Tibial artery (tissue), 4 donors: ENCODE results near the gene GSTM1.

Experiments
- DNase-seq, 2 donors: peaks; one replicate each; pipeline ENCODE4 v3.0.0-alpha.2; 2019
- H3K27ac ChIP-seq, 2 donors: fragments of 200-600 bp; sonication (generic) in 1 of 2; 1 replicate in 1 of 2; 2 replicates in 1 of 2; pipeline ENCODE4 v1.5.1; 2018 to 2019; ENCODE audit warnings: mild to moderate bottlenecking in 1 of 2
- H3K27me3 ChIP-seq, 2 donors: fragments of 200-600 bp; sonication (generic) in 1 of 2; one replicate each; pipeline versions ENCODE4 v1.5.1 to v1.6.0; 2016 to 2019
- H3K36me3 ChIP-seq, 3 donors: fragments of 200-600 bp; sonication (generic) in 2 of 3; one replicate each; pipeline ENCODE4 v1.5.1; 2016 to 2019; ENCODE audit warnings: mild to moderate bottlenecking in 2 of 3
- H3K4me1 ChIP-seq, 4 donors: fragments of 200-600 bp; sonication (generic) in 2 of 4; 1 replicate in 3 of 4; 2 replicates in 1 of 4; pipeline ENCODE4 v1.5.1; 2016 to 2019
- H3K4me3 ChIP-seq, 2 donors: fragments of 200-600 bp; sonication (generic) in 1 of 2; 1 replicate in 1 of 2; 2 replicates in 1 of 2; pipeline ENCODE4 v1.5.1; 2018 to 2019; ENCODE audit warnings: mild to moderate bottlenecking in 2 of 2
- H3K9me3 ChIP-seq, 3 donors: fragments of 200-600 bp; sonication (generic) in 1 of 3; one replicate each; pipeline ENCODE4 v1.5.1; 2016 to 2019
- intact Hi-C: fragments of 100-400 bp; cut with DNase I; formaldehyde crosslinking; loops from one replicate; pipeline ENCODE4 v1.15.0; 2023; ENCODE audit warnings: low total_unique reads
- TF ChIP-seq, protein P1 (sequence below), 2 experiments: fragments of 200-600 bp in 1 of 2; fragments of 450-650 bp in 1 of 2; IDR thresholded peaks; one replicate each; pipeline ENCODE4 v1.5.1; 2017 to 2019; ENCODE audit warnings: antibody characterized with exemption in 2 of 2, mild to moderate bottlenecking in 1 of 2, moderate library complexity in 1 of 2

GSTM1 gene

DNA sequence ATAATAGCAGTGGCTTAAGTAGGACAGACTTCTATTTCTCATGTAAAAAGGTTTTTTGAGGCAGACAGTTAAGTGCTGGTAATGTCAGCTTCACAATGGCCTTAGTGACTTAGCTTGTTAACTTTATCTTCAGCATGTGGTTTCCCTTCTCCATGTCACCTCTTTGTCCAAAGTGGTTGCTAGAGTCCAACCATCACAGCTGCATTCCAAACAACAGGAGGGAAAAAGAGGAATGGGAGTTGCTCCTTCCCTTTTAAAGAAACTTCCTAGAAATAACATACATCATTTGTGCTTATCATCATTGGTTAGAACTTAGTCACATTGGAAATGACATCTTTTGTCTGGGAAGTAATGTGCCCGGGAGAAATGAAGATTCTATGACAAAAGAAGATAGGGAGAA, 34.4 kb downstream of the GSTM1 start:
- no peaks in the 10 kb centered on the region for H3K4me1 ChIP-seq
- no peaks in the 10 kb centered on the region for H3K27me3 ChIP-seq
- H3K9me3 ChIP-seq, result no peaks in the 10 kb centered on the region
- H3K4me3 ChIP-seq, result no peak overlapping the region
- no peak overlapping the region for H3K27ac ChIP-seq
- TF ChIP-seq, protein P1, sequence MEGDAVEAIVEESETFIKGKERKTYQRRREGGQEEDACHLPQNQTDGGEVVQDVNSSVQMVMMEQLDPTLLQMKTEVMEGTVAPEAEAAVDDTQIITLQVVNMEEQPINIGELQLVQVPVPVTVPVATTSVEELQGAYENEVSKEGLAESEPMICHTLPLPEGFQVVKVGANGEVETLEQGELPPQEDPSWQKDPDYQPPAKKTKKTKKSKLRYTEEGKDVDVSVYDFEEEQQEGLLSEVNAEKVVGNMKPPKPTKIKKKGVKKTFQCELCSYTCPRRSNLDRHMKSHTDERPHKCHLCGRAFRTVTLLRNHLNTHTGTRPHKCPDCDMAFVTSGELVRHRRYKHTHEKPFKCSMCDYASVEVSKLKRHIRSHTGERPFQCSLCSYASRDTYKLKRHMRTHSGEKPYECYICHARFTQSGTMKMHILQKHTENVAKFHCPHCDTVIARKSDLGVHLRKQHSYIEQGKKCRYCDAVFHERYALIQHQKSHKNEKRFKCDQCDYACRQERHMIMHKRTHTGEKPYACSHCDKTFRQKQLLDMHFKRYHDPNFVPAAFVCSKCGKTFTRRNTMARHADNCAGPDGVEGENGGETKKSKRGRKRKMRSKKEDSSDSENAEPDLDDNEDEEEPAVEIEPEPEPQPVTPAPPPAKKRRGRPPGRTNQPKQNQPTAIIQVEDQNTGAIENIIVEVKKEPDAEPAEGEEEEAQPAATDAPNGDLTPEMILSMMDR (IDR thresholded peaks at IDR 0.05), result no peak
- DNase-seq, result no peak
- intact Hi-C loops, result no loop called here
- no peaks in the 10 kb centered on the region for H3K36me3 ChIP-seq

DNA sequence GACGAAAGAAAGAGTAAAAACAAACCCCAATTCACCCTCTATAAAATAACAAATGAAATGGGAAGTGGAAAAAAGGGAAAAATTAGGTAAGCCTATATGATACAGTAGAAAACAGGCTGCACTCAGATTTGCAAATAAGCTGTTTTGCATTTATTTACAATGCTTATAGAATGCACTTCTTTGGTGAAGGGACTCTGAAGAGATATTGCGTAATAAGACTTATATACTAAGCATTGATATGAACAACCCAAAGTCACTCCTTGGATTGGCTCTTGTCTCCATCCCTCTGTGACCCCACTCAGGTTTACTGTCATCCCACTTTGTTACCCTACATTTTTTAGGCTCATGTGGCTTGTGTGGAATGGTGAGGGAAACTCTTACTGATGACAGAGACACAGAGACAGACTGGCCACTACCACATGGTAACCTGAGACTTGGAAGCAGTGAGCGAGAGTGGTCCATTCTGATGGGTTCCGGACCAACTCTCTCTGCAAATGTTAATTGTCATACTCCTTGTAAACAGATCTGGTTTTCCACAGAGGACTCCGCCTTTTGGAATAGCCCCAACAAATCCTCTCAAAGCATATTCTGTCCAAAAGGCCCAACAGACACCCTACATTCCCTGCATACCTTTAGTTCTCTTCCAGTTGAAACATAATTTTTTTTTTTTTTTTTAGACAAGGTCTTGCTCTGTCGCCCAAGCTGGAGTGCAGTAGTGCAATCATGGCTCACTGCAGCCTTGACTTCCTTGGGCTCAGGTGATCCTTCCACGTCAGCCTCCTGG, 35.5 kb downstream of the GSTM1 start:
- TF ChIP-seq, protein P1 (IDR thresholded peaks at IDR 0.05), result no peak
- no peak overlapping the region for H3K4me3 ChIP-seq
- H3K27me3 ChIP-seq, result no peaks in the 10 kb centered on the region

DNA sequence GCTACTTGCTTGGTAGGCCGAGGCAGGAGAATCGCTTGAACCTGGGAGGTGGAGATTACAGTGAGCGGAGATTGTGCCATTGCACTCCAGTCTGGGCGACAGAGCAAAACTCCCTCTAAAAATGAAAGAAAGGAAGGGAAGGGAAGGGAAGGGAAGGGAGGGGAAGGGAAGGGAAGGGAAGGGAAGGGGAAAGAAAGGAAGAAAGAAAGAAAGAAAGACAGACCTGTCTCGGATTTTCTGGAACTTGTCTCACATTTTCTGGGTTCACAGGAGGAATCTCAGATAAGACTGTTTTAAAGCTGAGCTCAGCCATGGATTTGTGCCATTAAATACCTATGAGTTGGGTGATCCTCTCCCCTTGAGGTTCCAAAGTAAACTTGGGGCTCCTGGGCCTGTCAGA, 37.3 kb downstream of the GSTM1 start:
- no peaks in the 10 kb centered on the region for H3K36me3 ChIP-seq
- intact Hi-C loops, result no loop called here
- H3K4me3 ChIP-seq, result no peak overlapping the region
- H3K4me1 ChIP-seq, result no peaks in the 10 kb centered on the region
- H3K27me3 ChIP-seq, result no peaks in the 10 kb centered on the region
- H3K9me3 ChIP-seq, result no peaks in the 10 kb centered on the region
- H3K27ac ChIP-seq, result no peak overlapping the region
- TF ChIP-seq, protein P1 (IDR thresholded peaks at IDR 0.05), result no peak
- no peak for DNase-seq

More for the DNA sequence above, 35.5 kb downstream of the GSTM1 start:
- no peak overlapping the region for H3K27ac ChIP-seq
- DNase-seq, result no peak
- no peaks in the 10 kb centered on the region for H3K9me3 ChIP-seq
- H3K36me3 ChIP-seq, result no peaks in the 10 kb centered on the region
- H3K4me1 ChIP-seq, result no peaks in the 10 kb centered on the region
- intact Hi-C loops, result no loop called here

DNA sequence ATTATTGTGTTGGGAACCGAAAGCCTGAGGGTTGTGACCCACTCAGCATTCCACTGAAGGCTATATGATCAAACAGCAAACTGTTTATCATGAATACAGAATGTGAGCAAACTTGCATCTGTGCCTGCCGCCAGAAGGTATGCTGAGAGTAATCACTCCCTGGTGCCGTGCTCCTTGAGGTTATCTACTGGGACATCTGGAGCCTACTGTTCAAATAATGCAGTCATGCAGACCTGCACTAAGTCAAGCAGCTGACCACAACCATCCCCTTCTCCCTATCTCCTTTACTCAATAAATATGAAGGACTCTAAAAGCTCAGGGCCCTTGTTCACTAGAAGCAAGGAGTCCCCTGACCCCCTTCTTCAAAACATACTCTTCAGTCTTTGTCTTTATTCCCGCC, 37.9 kb downstream of the GSTM1 start:
- no peak for DNase-seq
- Histone ChIP-seq H3K27me3 (no peaks in the 10 kb centered on the region), H3K9me3 (no peaks in the 10 kb centered on the region), H3K27ac (no peak overlapping the region), H3K36me3 (no peaks in the 10 kb centered on the region), H3K4me1 (no peaks in the 10 kb centered on the region), H3K4me3 (no peak overlapping the region)
- intact Hi-C loops, result no loop called here
- TF ChIP-seq, protein P1 (IDR thresholded peaks at IDR 0.05), result no peak

DNA sequence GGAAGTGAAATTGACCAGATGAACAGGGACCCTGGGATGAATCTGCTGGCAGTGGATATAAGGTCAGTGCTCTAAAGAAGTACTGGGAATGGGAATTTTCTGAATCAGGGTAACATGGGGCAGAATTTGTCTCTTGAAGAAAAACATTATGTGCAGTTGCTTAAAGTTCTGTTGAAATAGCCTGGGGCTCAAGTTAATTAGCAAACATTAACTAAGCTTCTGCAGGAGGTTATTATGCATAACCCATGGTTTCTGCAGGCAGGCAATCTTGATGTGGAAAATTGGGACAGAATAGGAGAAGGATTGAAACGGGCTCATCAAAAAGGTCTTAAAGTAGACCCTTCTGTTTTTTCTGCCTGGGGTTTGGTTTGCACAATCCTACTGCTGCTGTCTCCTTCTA, 38.4 kb downstream of the GSTM1 start:
- Histone ChIP-seq H3K27me3 (no peaks in the 10 kb centered on the region), H3K36me3 (no peaks in the 10 kb centered on the region), H3K4me3 (no peak overlapping the region), H3K27ac (no peak overlapping the region), H3K4me1 (no peaks in the 10 kb centered on the region), H3K9me3 (no peaks in the 10 kb centered on the region)
- no peak for DNase-seq
- TF ChIP-seq, protein P1 (IDR thresholded peaks at IDR 0.05), result no peak
- intact Hi-C loops, result no loop called here
